Esophagus squamous epithelium (tissue), 5 donors: Measurements from ENCODE around the gene COL1A1. TPM values are rescaled to one million over a fixed set of nuclear protein-coding genes. Genes with fewer than 3 reads are reported as not detected.

Experiments
- DNase-seq: peaks from one replicate; lab custom pipeline; 2025; lab: John Stamatoyannopoulos, UW
- H3K27ac ChIP-seq, 4 donors: fragments of 200-600 bp; sonication (generic); one replicate each; pipeline ENCODE4 v1.5.1; 2016 to 2019; ENCODE audit warnings: mild to moderate bottlenecking in 1 of 4
- H3K27me3 ChIP-seq, 4 donors: fragments of 200-600 bp; sonication (generic); 1 replicate in 3 of 4; 2 replicates in 1 of 4; pipeline versions ENCODE4 v1.5.1 to v1.6.0; 2017 to 2021; ENCODE audit warnings: antibody characterized with exemption in 1 of 4
- H3K36me3 ChIP-seq, 3 donors: fragments of 200-600 bp; sonication (generic); one replicate each; pipeline ENCODE4 v1.5.1; 2016 to 2019
- H3K4me1 ChIP-seq, 3 donors: fragments of 200-600 bp; sonication (generic); one replicate each; pipeline ENCODE4 v1.5.1; 2017 to 2019
- H3K4me3 ChIP-seq, 4 donors: fragments of 200-600 bp; sonication (generic); 1 replicate in 3 of 4; 2 replicates in 1 of 4; pipeline ENCODE4 v1.5.1; 2016 to 2019; ENCODE audit warnings: mild to moderate bottlenecking in 2 of 4, moderate library complexity in 1 of 4
- H3K9me3 ChIP-seq, 3 donors: fragments of 200-600 bp; sonication (generic); one replicate each; pipeline ENCODE4 v1.5.1; 2016 to 2019
- CTCF ChIP-seq, 6 experiments: fragments of 450-650 bp in 4 of 6; fragments of 200-600 bp in 2 of 6; sonication (generic) in 2 of 6; IDR thresholded peaks; one replicate each; pipeline ENCODE4 v1.5.1; 2016 to 2019; ENCODE audit warnings: antibody characterized with exemption in 6 of 6, mild to moderate bottlenecking in 4 of 6, moderate library complexity in 4 of 6
- POLR2A ChIP-seq, 4 donors: fragments of 450-650 bp; IDR thresholded peaks; one replicate each; pipeline ENCODE4 v1.6.1; 2017; ENCODE audit warnings: antibody characterized with exemption in 4 of 4, mild to moderate bottlenecking in 4 of 4, moderate library complexity in 3 of 4
- WGBS, 2 donors: methylation state at CpG; one replicate each; pipeline ENCODE4 v1.1.5; 2018; 5-methylcytosine and 5-hydroxymethylcytosine counted together
- intact Hi-C: fragments of 100-400 bp; cut with DNase I; formaldehyde crosslinking; loops from one replicate; pipeline ENCODE4 v1.15.0; 2022
- total RNA-seq, 4 donors: library from RNA; depleted of rRNA; stranded (reverse); fragments of >200 nt; gene quantifications; one replicate each; pipeline ENCODE4 v1.1.0, GENCODE V29; 2016
- donor health status: DM: yes; HTN: yes; CAD: no.

The COL1A1 gene
- total RNA-seq, 4 donors from 2014 or later, result 12.4 to 20.8 (median 19.7) TPM

GRCh38 chr17:50196826-50197225 lies 4.6 kb downstream of the COL1A1 start:
- WGBS, 2 donors, result 54 to 57% methylated on average over 2 to 6 of the region's 6 CpGs
- Histone ChIP-seq H3K4me1 (peaks cover 20 to 74% (median 26%) of the 10 kb centered on the region in 3 donors), H3K27ac (peak overlapping the region in 3 of 4 donors; percentile 73 to 91 (median 75)), H3K27me3 (peaks cover 0 to 29% (median 0%) of the 10 kb centered on the region in 4 donors), H3K36me3 (peaks cover 4 to 61% (median 7%) of the 10 kb centered on the region in 3 donors), H3K9me3 (no peaks in the 10 kb centered on the region), H3K4me3 (no peak overlapping the region)
- no peak for DNase-seq
- intact Hi-C loops, result no loop called here
- no peak for TF ChIP-seq CTCF (IDR thresholded peaks at IDR 0.05)
- TF ChIP-seq POLR2A (IDR thresholded peaks at IDR 0.05), result no peak

- Histone ChIP-seq H3K9me3 (no peaks in the 10 kb centered on the region), H3K36me3 (peaks cover 4 to 69% (median 7%) of the 10 kb centered on the region in 3 donors), H3K27ac (peak overlapping the region in 3 of 4 donors; percentile 73 to 91 (median 75)), H3K4me1 (peaks cover 18 to 67% (median 23%) of the 10 kb centered on the region in 3 donors), H3K4me3 (no peak overlapping the region), H3K27me3 (peaks cover 0 to 21% (median 0%) of the 10 kb centered on the region in 4 donors)
- DNase-seq, result no peak
- TF ChIP-seq CTCF (IDR thresholded peaks at IDR 0.05), result no peak
- 80% methylated on average over 1 of the region's 5 CpGs; no CpG with 5 or more reads in 1 of the 2 donors for WGBS, 2 donors
- intact Hi-C loops, result no loop called here
These were observed 5.4 kb downstream of the COL1A1 start for GRCh38 chr17:50196036-50196435.

GRCh38 chr17:50194934-50195865 lies 6.2 kb downstream of the COL1A1 start:
- Histone ChIP-seq H3K27me3 (peaks cover 0 to 15% (median 0%) of the 10 kb centered on the region in 4 donors), H3K36me3 (peaks cover 4 to 77% (median 7%) of the 10 kb centered on the region in 3 donors)

GRCh38 chr17:50194140-50194933 lies 7.1 kb downstream of the COL1A1 start:
- Histone ChIP-seq H3K36me3 (peaks cover 4 to 86% (median 7%) of the 10 kb centered on the region in 3 donors), H3K4me1 (peaks cover 4 to 53% (median 13%) of the 10 kb centered on the region in 3 donors), H3K27ac (peak overlapping the region in 3 of 4 donors; percentile 22 to 91 (median 73)), H3K27me3 (peaks cover 0 to 6% (median 0%) of the 10 kb centered on the region in 4 donors), H3K9me3 (no peaks in the 10 kb centered on the region), H3K4me3 (no peak overlapping the region)
- DNase-seq, result no peak
- intact Hi-C loops, result no loop called here
- WGBS, 2 donors, result 60 to 71% methylated on average over 1 to 10 of the region's 25 CpGs
- TF ChIP-seq POLR2A (IDR thresholded peaks at IDR 0.05), result no peak
- TF ChIP-seq CTCF (IDR thresholded peaks at IDR 0.05), result no peak

More at GRCh38 chr17:50194934-50195865, 6.2 kb downstream of the COL1A1 start:
- intact Hi-C loops, result no loop called here
- Histone ChIP-seq H3K9me3 (no peaks in the 10 kb centered on the region), H3K4me1 (peaks cover 12 to 58% (median 18%) of the 10 kb centered on the region in 3 donors), H3K27ac (peak overlapping the region in 3 of 4 donors; percentile 22 to 91 (median 73)), H3K4me3 (no peak overlapping the region)
- no peak for DNase-seq
- 76 to 78% methylated on average over 6 to 13 of the region's 17 CpGs for WGBS, 2 donors
- TF ChIP-seq CTCF (IDR thresholded peaks at IDR 0.05) (no peak), POLR2A (IDR thresholded peaks at IDR 0.05) (no peak)
